ENCODE results near the gene POLRMT.
"Not testable (repeated sequence)": the region's sequence is repeated elsewhere in the genome, so short reads cannot be mapped to it uniquely, and the experiment has no call there.

The POLRMT gene

GRCh38 chr19:609004-609346, 24.4 kb downstream of the POLRMT start:
- no peak for DNase-seq

GRCh38 chr19:608155-609003, 25.0 kb downstream of the POLRMT start:
- DNase-seq, result no peak

- no peak for DNase-seq
These were observed 25.8 kb downstream of the POLRMT start for GRCh38 chr19:607301-608154.

GRCh38 chr19:605061-605971, 28.0 kb downstream of the POLRMT start:
- not testable (repeated sequence) for DNase-seq

- peak in 1 of 4 experiments; percentile 16 for DNase-seq
These were observed 29.0 kb downstream of the POLRMT start for GRCh38 chr19:604355-604754.

- not testable (repeated sequence) for DNase-seq
These were observed 29.6 kb downstream of the POLRMT start for GRCh38 chr19:603779-604178.

GRCh38 chr19:603302-603639, 30.1 kb downstream of the POLRMT start:
- not testable (repeated sequence) for DNase-seq

- no peak for DNase-seq
These were observed 30.7 kb downstream of the POLRMT start for GRCh38 chr19:602391-603301.

GRCh38 chr19:601790-602189, 31.5 kb downstream of the POLRMT start:
- no peak for DNase-seq

GRCh38 chr19:601310-601709, 32.0 kb downstream of the POLRMT start:
- DNase-seq, result no peak

GRCh38 chr19:597406-598315, 35.7 kb downstream of the POLRMT start:
- no peak for DNase-seq

GRCh38 chr19:596263-596655, 37.1 kb downstream of the POLRMT start:
- DNase-seq, result no peak

GRCh38 chr19:595326-596262, 37.7 kb downstream of the POLRMT start:
- no peak for DNase-seq

GRCh38 chr19:594265-594870, 39.0 kb downstream of the POLRMT start:
- DNase-seq, result no peak

- DNase-seq, result no peak
These were observed 39.8 kb downstream of the POLRMT start for GRCh38 chr19:593505-593904.

GRCh38 chr19:593055-593454, 40.3 kb downstream of the POLRMT start:
- no peak for DNase-seq

GRCh38 chr19:592101-592500, 41.2 kb downstream of the POLRMT start:
- DNase-seq, result no peak

GRCh38 chr19:591099-591958, 42.0 kb downstream of the POLRMT start:
- no peak for DNase-seq
